Glutamatergic neuron (in vitro differentiated cells): ENCODE results near the gene TRPM4. TPM values are rescaled to one million over a fixed set of nuclear protein-coding genes. Genes with fewer than 3 reads are reported as not detected.

Source experiments
- DNase-seq: peaks from one replicate; pipeline ENCODE4 v3.0.0; 2022
- H3K27ac Mint-ChIP-seq: one replicate; pipeline ENCODE4 v1.8.0; 2020; ENCODE audit warnings: mild to moderate bottlenecking, mixed read lengths, inconsistent platforms; ENCODE audit not compliant: unreplicated experiment
- H3K27me3 Mint-ChIP-seq: one replicate; pipeline ENCODE4 v1.8.0; 2020; ENCODE audit warnings: mild to moderate bottlenecking, moderate library complexity, mixed read lengths, inconsistent platforms; ENCODE audit not compliant: unreplicated experiment
- H3K36me3 Mint-ChIP-seq: one replicate; pipeline ENCODE4 v1.8.0; 2020; ENCODE audit warnings: mild to moderate bottlenecking, mixed read lengths, inconsistent platforms; ENCODE audit not compliant: unreplicated experiment
- H3K4me1 Mint-ChIP-seq: one replicate; pipeline ENCODE4 v1.8.0; 2020; ENCODE audit warnings: mild to moderate bottlenecking, low read depth, mixed read lengths, inconsistent platforms; ENCODE audit not compliant: unreplicated experiment
- H3K4me3 Mint-ChIP-seq: one replicate; pipeline ENCODE4 v1.8.0; 2020; ENCODE audit warnings: mild to moderate bottlenecking, mixed read lengths, inconsistent platforms; ENCODE audit not compliant: unreplicated experiment
- H3K9me3 Mint-ChIP-seq: one replicate; pipeline ENCODE4 v1.8.0; 2020; ENCODE audit warnings: mild to moderate bottlenecking, moderate library complexity, mixed read lengths, inconsistent platforms; ENCODE audit not compliant: unreplicated experiment
- CTCF ChIP-seq: fragments of 200-600 bp; sonication (generic); IDR thresholded peaks from one replicate; pipeline ENCODE4 v1.5.0; 2021; ENCODE audit not compliant: partially characterized antibody, unreplicated experiment
- total RNA-seq: library from RNA; stranded (reverse); fragmentation: NEBNext Ultra II Directional; extraction: Animal tissue kit (Norgen Biotek cat#: 25700); gene quantifications from one replicate; pipeline ENCODE4 v1.2.1, GENCODE V29; 2021; ENCODE audit not compliant: unreplicated experiment

The TRPM4 gene
- total RNA-seq, 1 donor from 2014 or later, result 54.1 TPM

GRCh38 chr19:49229416-49229815 is 71.8 kb downstream of the TRPM4 start:
- no peak for DNase-seq
- peaks cover 2% of the 10 kb centered on the region for H3K4me1 Mint-ChIP-seq
- H3K4me3 Mint-ChIP-seq, result no peak overlapping the region
- H3K27ac Mint-ChIP-seq, result no peak overlapping the region
- TF ChIP-seq CTCF, result no peak
- H3K36me3 Mint-ChIP-seq, result peaks cover 4% of the 10 kb centered on the region
- H3K9me3 Mint-ChIP-seq, result peaks cover 3% of the 10 kb centered on the region
- H3K27me3 Mint-ChIP-seq, result no peaks in the 10 kb centered on the region

- Mint-ChIP-seq H3K4me3 (no peak overlapping the region), H3K36me3 (peaks cover 4% of the 10 kb centered on the region), H3K27ac (no peak overlapping the region), H3K9me3 (peaks cover 1% of the 10 kb centered on the region), H3K27me3 (no peaks in the 10 kb centered on the region), H3K4me1 (no peaks in the 10 kb centered on the region)
- no peak for DNase-seq
- no peak for TF ChIP-seq CTCF
Measured at GRCh38 chr19:49231389-49231788, 73.8 kb downstream of the TRPM4 start.

GRCh38 chr19:49231804-49232203 is 74.2 kb downstream of the TRPM4 start:
- Mint-ChIP-seq H3K4me1 (no peaks in the 10 kb centered on the region), H3K27me3 (no peaks in the 10 kb centered on the region), H3K36me3 (peaks cover 4% of the 10 kb centered on the region), H3K4me3 (no peak overlapping the region), H3K27ac (no peak overlapping the region), H3K9me3 (peaks cover 1% of the 10 kb centered on the region)
- DNase-seq, result no peak
- TF ChIP-seq CTCF, result no peak

GRCh38 chr19:49233163-49233562 is 75.6 kb downstream of the TRPM4 start:
- DNase-seq, result no peak
- Mint-ChIP-seq H3K27ac (no peak overlapping the region), H3K27me3 (no peaks in the 10 kb centered on the region), H3K36me3 (peaks cover 4% of the 10 kb centered on the region), H3K4me3 (no peak overlapping the region), H3K9me3 (peaks cover 3% of the 10 kb centered on the region), H3K4me1 (no peaks in the 10 kb centered on the region)
- TF ChIP-seq CTCF, result no peak

GRCh38 chr19:49241769-49242168 is 84.2 kb downstream of the TRPM4 start:
- no peaks in the 10 kb centered on the region for H3K4me1 Mint-ChIP-seq
- peaks cover 3% of the 10 kb centered on the region for H3K9me3 Mint-ChIP-seq
- no peak for TF ChIP-seq CTCF
- no peaks in the 10 kb centered on the region for H3K27me3 Mint-ChIP-seq
- H3K4me3 Mint-ChIP-seq, result no peak overlapping the region
- no peaks in the 10 kb centered on the region for H3K36me3 Mint-ChIP-seq
- no peak overlapping the region for H3K27ac Mint-ChIP-seq
- no peak for DNase-seq
